Upper lobe of right lung (tissue), 1 donor: ENCODE measurements around the gene OR8D2. TPM values are rescaled to one million over a fixed set of nuclear protein-coding genes. Genes with fewer than 3 reads are reported as not detected.

Experiments used
- ATAC-seq: fragments of 200-7000 bp; cut with Tn5 transposase; one replicate; pipeline ENCODE4 v1.9.1; 2020; ENCODE audit warnings: mild to moderate bottlenecking, moderate library complexity
- DNase-seq: peaks from one replicate; pipeline ENCODE4 v3.0.0-alpha.2; 2020
- H3K27ac ChIP-seq: fragments of 200-600 bp; one replicate; pipeline ENCODE4 v1.8.0; 2022
- H3K27me3 ChIP-seq: fragments of 200-600 bp; one replicate; pipeline ENCODE4 v1.8.0; 2022; ENCODE audit warnings: mild to moderate bottlenecking
- H3K36me3 ChIP-seq: fragments of 200-600 bp; one replicate; pipeline ENCODE4 v1.8.0; 2022
- H3K4me1 ChIP-seq: fragments of 200-600 bp; one replicate; pipeline ENCODE4 v1.8.0; 2022
- H3K4me3 ChIP-seq: fragments of 200-600 bp; one replicate; pipeline ENCODE4 v1.8.0; 2022; ENCODE audit warnings: mild to moderate bottlenecking
- H3K9me3 ChIP-seq: fragments of 200-600 bp; one replicate; pipeline ENCODE4 v1.8.0; 2022
- intact Hi-C: fragments of 100-400 bp; cut with DNase I; formaldehyde crosslinking; loops from one replicate; pipeline ENCODE4 v1.11.0; 2022
- total RNA-seq: library from RNA; stranded (reverse); fragmentation: NEBNext Ultra II Directional; extraction: Animal tissue kit (Norgen Biotek cat#: 25700); gene quantifications from one replicate; pipeline ENCODE4 v1.2.1, GENCODE V29; 2021
- TF ChIP-seq, protein P1 (sequence below): fragments of 200-600 bp; IDR thresholded peaks from one replicate; pipeline ENCODE4 v1.8.0; 2022; ENCODE audit warnings: antibody characterized with exemption
- donor health status: DM: no; HTN: yes; CAD: no; lungs with severe emphysema.

Gene OR8D2
- total RNA-seq, 1 donor from 2014 or later = not detected

DNA sequence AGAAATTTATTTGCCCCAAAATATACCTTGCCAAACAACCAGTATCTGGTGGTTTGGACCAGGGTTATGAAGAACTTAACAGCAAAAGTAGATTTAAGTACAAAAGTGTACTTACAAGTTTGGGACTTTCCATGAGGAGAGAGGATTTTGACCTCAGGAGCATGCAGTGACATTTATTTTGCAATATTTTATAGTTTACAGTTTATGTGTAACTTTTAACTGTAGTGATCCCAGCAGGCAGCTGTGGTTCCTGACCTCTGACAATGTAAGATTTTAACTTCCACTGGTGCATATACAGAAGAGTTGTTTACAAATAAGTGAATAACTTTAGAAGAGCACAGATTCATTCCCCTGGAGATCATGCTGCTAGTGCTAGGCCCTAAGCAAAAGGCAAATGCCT lies 12.9 kb downstream of the OR8D2 start:
- Histone ChIP-seq H3K27me3 (no peaks in the 10 kb centered on the region), H3K36me3 (no peaks in the 10 kb centered on the region), H3K4me1 (no peaks in the 10 kb centered on the region), H3K9me3 (no peaks in the 10 kb centered on the region), H3K27ac (no peak overlapping the region), H3K4me3 (no peak overlapping the region)
- ATAC-seq (no peak), DNase-seq (no peak)
- TF ChIP-seq, protein P1, sequence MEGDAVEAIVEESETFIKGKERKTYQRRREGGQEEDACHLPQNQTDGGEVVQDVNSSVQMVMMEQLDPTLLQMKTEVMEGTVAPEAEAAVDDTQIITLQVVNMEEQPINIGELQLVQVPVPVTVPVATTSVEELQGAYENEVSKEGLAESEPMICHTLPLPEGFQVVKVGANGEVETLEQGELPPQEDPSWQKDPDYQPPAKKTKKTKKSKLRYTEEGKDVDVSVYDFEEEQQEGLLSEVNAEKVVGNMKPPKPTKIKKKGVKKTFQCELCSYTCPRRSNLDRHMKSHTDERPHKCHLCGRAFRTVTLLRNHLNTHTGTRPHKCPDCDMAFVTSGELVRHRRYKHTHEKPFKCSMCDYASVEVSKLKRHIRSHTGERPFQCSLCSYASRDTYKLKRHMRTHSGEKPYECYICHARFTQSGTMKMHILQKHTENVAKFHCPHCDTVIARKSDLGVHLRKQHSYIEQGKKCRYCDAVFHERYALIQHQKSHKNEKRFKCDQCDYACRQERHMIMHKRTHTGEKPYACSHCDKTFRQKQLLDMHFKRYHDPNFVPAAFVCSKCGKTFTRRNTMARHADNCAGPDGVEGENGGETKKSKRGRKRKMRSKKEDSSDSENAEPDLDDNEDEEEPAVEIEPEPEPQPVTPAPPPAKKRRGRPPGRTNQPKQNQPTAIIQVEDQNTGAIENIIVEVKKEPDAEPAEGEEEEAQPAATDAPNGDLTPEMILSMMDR = no peak
- intact Hi-C loops = no loop called here

DNA sequence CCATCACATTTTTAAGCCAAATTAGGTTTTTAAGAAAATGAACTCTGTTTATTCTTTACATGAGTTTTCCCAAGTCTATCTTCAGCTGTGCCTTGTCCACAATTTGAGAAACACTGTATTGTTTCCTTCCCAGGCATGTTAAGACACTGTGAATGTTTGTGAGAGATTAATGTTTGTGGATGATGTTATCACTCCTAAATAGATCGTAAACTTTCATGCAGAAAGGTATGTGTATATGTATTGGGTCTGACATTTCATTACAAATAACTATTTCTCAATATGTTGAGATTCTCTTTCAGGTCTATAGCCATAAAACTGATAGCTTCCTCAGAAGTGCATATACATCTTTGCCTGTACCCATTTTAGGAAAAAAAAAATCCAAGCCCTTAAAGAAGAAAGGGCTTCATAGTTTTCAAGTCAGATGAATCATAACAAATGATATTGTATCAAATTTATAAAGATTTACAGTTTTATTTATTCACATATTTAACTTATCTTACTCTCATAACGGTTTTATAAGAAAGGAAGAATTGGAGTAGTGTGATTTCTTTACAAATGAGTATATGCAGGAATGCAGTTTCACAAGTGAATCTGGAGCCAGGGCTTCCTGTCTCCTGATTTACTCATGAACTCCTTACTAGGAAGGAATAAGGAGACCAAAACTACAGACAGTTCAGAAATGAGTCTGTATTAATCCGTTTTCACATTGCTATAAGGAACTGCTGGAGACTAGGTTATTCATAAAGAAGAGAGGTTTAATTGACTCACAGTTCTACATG lies 17.5 kb downstream of the OR8D2 start:
- intact Hi-C loops = no loop called here
- no peaks in the 10 kb centered on the region for H3K36me3 ChIP-seq
- H3K4me1 ChIP-seq = no peaks in the 10 kb centered on the region
- H3K9me3 ChIP-seq = no peaks in the 10 kb centered on the region
- H3K27ac ChIP-seq = no peak overlapping the region
- no peak overlapping the region for H3K4me3 ChIP-seq
- no peaks in the 10 kb centered on the region for H3K27me3 ChIP-seq
- DNase-seq (no peak), ATAC-seq (no peak)
- TF ChIP-seq, protein P1 = no peak

DNA sequence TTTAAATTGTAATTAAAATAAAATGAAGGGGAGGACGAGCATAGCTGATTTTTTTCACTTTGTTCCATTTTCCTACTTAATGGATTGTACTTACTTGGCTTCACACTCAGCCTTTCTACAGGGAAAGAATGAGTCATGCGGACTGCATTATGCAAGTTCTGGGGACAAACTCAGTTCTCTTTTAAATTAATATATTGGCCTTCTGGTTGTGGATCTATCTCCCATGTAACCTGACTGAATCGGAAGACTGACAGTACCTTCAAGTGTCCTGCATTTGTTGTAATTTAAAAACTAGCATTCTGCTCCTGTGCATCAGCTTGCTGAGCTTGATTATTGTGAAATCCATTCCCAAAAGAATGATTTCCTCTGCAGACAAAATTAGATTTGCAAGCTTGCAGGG lies 18.4 kb downstream of the OR8D2 start:
- H3K4me1 ChIP-seq = no peaks in the 10 kb centered on the region
- TF ChIP-seq, protein P1 = no peak
- no peaks in the 10 kb centered on the region for H3K9me3 ChIP-seq
- H3K27me3 ChIP-seq = no peaks in the 10 kb centered on the region
- H3K36me3 ChIP-seq = no peaks in the 10 kb centered on the region
- DNase-seq (no peak), ATAC-seq (peak; percentile 28)
- intact Hi-C loops = no loop called here
- no peak overlapping the region for H3K4me3 ChIP-seq
- H3K27ac ChIP-seq = no peak overlapping the region

DNA sequence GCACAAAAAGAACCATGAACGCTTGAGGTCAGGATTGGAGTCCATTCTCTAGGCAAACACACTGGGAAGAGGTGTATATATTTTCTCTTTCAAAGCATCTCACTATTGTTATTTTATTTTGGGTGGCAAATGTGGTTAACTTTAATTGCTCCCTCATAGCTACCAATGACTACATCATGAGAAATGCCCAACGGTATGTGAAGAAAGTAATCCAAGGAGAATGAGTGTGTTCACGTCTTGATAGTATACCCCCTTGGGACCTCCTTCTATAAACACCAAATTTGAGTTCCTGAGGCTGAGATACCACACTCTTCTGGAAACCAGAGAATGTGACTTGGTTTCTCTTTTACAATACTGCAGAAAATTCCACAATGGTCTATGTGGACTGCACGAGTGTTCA lies 22.1 kb downstream of the OR8D2 start:
- TF ChIP-seq, protein P1 = no peak
- Histone ChIP-seq H3K9me3 (no peaks in the 10 kb centered on the region), H3K27me3 (no peaks in the 10 kb centered on the region), H3K4me3 (no peak overlapping the region), H3K36me3 (no peaks in the 10 kb centered on the region), H3K27ac (no peak overlapping the region), H3K4me1 (no peaks in the 10 kb centered on the region)
- DNase-seq (no peak), ATAC-seq (no peak)
- intact Hi-C loops = no loop called here

DNA sequence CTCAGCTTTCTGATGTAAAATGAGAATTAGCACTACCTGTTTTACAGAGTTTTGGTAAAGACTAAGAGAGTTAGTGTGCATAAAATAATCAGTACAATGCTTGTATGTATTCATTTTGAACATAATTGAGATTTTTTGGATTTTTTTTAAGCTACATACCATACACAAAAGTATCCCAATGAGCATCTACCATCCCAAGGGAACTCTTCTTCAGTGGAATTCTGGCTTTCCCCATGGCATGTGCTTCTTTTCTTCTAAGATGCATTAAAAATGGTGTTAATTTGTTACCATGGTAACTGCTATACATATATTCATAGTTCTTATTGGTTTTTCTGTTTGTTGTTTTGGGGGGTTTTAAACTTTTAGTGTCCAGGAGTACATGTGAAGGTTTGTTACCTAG lies 24.0 kb downstream of the OR8D2 start:
- intact Hi-C loops = no loop called here
- no peak for ATAC-seq

More for the DNA sequence above, 24.0 kb downstream of the OR8D2 start:
- Histone ChIP-seq H3K36me3 (no peaks in the 10 kb centered on the region), H3K9me3 (no peaks in the 10 kb centered on the region), H3K4me1 (no peaks in the 10 kb centered on the region), H3K4me3 (no peak overlapping the region), H3K27me3 (no peaks in the 10 kb centered on the region), H3K27ac (no peak overlapping the region)
- no peak for DNase-seq
- TF ChIP-seq, protein P1 = no peak
